ENCODE measurements around the gene ERVH48-1. TPM values are rescaled to one million over a fixed set of nuclear protein-coding genes. Genes with fewer than 3 reads are reported as not detected.

Gene ERVH48-1
- total and polyA plus RNA-seq, 12 donors: not detected

DNA sequence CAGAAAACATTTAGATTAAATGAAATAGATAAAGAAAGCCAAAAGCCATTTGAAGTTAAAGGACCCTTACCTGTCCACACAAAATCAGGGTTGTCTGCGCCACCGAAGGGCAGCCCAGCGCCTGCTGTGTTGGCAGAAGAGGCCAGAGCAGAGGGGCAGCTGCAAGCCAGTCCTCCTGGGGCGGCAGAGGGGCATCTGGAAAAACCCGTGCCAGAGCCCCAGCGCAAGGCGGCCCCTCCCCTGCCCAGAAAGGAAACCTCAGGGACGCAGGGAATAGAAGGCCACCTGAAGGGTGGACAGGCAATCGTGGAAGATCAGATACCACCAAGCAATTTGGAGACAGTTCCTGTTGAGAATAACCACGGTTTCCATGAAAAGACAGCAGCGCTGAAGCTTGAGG lies 21.6 kb downstream of the ERVH48-1 start:
- H3K27me3 ChIP-seq: no peaks in the 10 kb centered on the region
- H3K9me3 ChIP-seq (replicated peaks in 1 of 3): no peaks in the 10 kb centered on the region
- TF ChIP-seq CTCF (IDR thresholded peaks at IDR 0.05) (no peak), POLR2A (IDR thresholded peaks at IDR 0.05) (no peak)
- H3K4me1 ChIP-seq (replicated peaks in 1 of 2): no peaks in the 10 kb centered on the region
- intact Hi-C loops (cut with DNase I): loop anchor here in 1 of 2 donors (10.0 kb wide), 1 partner anchor 751 kb away; the partner anchor contains the start of genes HSF2BP and RRP1B
- no peak for DNase-seq
- H3K4me3 ChIP-seq: no peak overlapping the region
- H3K36me3 ChIP-seq (replicated peaks in 1 of 2): peaks cover 0 to 63% of the 10 kb centered on the region in 2 donors
- 96 to 99% (median 97%) methylated on average over 11 of the region's 11 CpGs for WGBS, 4 donors
- H3K27ac ChIP-seq: no peak overlapping the region

DNA sequence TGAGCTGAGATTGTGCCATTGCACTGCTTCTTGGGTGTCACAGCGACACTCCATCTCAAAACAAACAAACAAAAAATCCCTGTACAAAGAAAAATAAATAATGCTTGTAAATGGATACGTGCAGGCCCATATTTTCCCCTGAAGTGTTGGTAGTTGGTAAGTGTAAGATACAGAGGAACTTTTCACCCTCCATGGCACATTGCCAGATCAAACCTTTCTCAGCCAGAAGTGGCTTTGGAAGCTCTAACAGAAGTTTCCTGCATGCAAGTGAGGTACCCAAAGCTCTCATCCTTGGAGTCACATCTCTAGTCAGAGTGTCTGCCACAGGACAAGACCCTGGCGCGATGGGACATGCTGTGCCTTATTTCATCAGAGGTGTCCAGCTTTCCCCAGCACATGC lies 25.0 kb downstream of the ERVH48-1 start:
- WGBS, 4 donors: 84 to 93% (median 85%) methylated on average over 4 of the region's 4 CpGs
- no peaks in the 10 kb centered on the region for H3K27me3 ChIP-seq
- H3K9me3 ChIP-seq (replicated peaks in 1 of 3): no peaks in the 10 kb centered on the region
- peaks cover 0 to 66% of the 10 kb centered on the region in 2 donors for H3K36me3 ChIP-seq (replicated peaks in 1 of 2)
- DNase-seq: no peak
- H3K4me3 ChIP-seq: no peak overlapping the region
- intact Hi-C loops (cut with DNase I): loop anchor here in 1 of 2 donors (10.0 kb wide), 1 partner anchor 754 kb away; the partner anchor contains the start of genes HSF2BP and RRP1B
- TF ChIP-seq POLR2A (IDR thresholded peaks at IDR 0.05) (no peak), CTCF (IDR thresholded peaks at IDR 0.05) (no peak)
- no peaks in the 10 kb centered on the region for H3K4me1 ChIP-seq (replicated peaks in 1 of 2)
- H3K27ac ChIP-seq: no peak overlapping the region

DNA sequence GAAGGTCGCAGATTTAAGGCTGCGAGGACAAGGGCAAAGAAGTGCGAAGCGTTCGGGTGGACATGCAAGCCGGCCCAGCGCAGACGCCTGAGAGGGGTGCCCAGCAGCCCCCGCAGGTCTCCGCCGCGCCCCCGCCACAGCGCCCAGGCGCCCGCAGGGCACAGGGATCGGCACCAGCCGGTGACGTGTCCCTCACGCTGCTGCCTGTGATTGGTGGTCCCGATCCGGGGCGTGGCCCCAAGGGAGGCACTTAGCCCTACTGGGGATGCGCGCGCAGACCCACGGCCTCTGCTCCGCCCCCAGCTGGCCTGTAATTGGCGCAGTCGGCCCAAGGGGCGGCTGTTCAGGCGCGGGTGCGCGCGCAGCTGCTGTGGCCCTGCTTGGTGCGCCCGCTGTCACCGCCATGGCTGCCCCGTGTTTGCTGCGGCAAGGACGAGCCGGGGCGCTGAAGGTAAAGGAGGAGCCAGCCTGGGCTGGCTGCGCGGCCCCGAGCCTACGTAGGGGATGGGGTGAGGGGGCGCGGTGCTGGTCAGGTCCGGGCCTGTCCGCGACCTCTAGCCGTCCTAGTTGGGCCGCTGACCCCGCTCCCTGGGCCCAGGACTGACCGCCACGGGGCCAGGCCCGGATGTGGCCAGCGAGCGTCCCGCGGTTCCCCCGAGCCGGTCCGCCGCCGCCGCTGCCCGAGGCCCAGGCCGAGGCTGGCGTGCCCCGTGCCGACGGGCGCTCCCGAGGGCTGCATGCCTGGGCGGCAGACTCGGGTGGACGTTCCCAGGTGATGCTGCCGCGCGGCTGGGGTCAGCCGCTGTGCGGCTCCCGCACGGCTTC lies 32.3 kb downstream of the ERVH48-1 start, which contains the start of gene NDUFV3:
Gene NDUFV3 (plus strand): TSS at position 379 of the 825 bp plus-strand sequence. CDS start 25 bp downstream, at position 404.
- Histone ChIP-seq H3K27ac (peak within 1 kb of the TSS; percentile 91 to 99 (median 98)), H3K4me1 (replicated peaks in 1 of 2) (peaks cover 4 to 5% of the 10 kb centered on the region in 2 donors), H3K36me3 (replicated peaks in 1 of 2) (peaks cover 0 to 16% of the 10 kb centered on the region in 2 donors), H3K4me3 (peak within 1 kb of the TSS; percentile 69 to 96 (median 90)), H3K27me3 (no peaks in the 10 kb centered on the region), H3K9me3 (replicated peaks in 1 of 3) (no peaks in the 10 kb centered on the region)
- intact Hi-C loops (cut with DNase I): no loop called here
- 0% methylated on average over 3 to 87 of the region's 87 CpGs for WGBS, 4 donors
- TF ChIP-seq CTCF (IDR thresholded peaks at IDR 0.05) (peak in 1 of 6 experiments; percentile 8), POLR2A (IDR thresholded peaks at IDR 0.05) (peak; percentile 80 to 97)
- peak; percentile 99 to 100 (median 100) for DNase-seq

DNA sequence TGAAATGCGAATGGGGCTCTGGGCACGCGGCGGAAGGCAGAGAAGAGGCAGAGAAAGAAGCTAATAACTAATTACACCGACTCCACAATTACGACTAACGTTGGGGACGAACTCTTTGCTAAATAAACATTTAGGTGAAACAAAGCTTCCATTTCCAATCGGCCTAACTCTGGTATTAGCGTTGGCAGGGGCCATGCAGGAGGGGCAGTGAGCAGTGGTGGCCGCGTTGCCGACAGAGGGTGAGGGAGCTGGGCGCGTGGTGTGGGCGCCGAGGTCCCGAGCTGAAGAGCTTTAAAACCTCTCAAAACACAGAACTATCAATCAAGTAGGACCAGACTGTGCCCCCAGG lies 32.9 kb downstream of the ERVH48-1 start:
- H3K27me3 ChIP-seq: no peaks in the 10 kb centered on the region
- intact Hi-C loops (cut with DNase I): no loop called here
- no peak for DNase-seq
- peak overlapping the region in 3 of 4 donors; percentile 8 to 93 (median 88) for H3K4me3 ChIP-seq
- no peaks in the 10 kb centered on the region for H3K9me3 ChIP-seq (replicated peaks in 1 of 3)
- TF ChIP-seq POLR2A (IDR thresholded peaks at IDR 0.05): no peak
- TF ChIP-seq CTCF (IDR thresholded peaks at IDR 0.05): peak in 1 of 6 experiments; percentile 23
- peaks cover 4 to 5% of the 10 kb centered on the region in 2 donors for H3K4me1 ChIP-seq (replicated peaks in 1 of 2)
- peak overlapping the region; percentile 91 to 99 (median 98) for H3K27ac ChIP-seq
- peaks cover 0 to 11% of the 10 kb centered on the region in 2 donors for H3K36me3 ChIP-seq (replicated peaks in 1 of 2)
- 6 to 22% (median 12%) methylated on average over 16 to 18 of the region's 18 CpGs for WGBS, 4 donors
